ENCODE data around the gene SNX7. TPM values are rescaled to one million over a fixed set of nuclear protein-coding genes. Genes with fewer than 3 reads are reported as not detected.
A peak's percentile ranks its signal among the peaks of the same experiment; 100 is the strongest.

The SNX7 gene
- total RNA-seq, 1 experiment from 2014 or later = 22.8 TPM

- DNase-seq = peak; percentile 3
- no peaks in the 10 kb centered on the region for H3K9me3 Mint-ChIP-seq (ENCODE audit: low read depth, unreplicated experiment)
These were observed 99.8 kb downstream of the SNX7 start for GRCh38 chr1:98761219-98761865.

GRCh38 chr1:98763488-98764150, 102.1 kb downstream of the SNX7 start:
- CTCF ChIA-PET = no interaction called here
- TF ChIP-seq CTCF (IDR thresholded peaks at IDR 0.05; ENCODE audit: unreplicated experiment) = no peak
- no peaks in the 10 kb centered on the region for H3K9me3 Mint-ChIP-seq (ENCODE audit: low read depth, unreplicated experiment)
- no peaks in the 10 kb centered on the region for H3K4me1 Mint-ChIP-seq (ENCODE audit: low read depth, unreplicated experiment)
- H3K27me3 Mint-ChIP-seq (ENCODE audit: unreplicated experiment) = no peaks in the 10 kb centered on the region
- no TSS peak for BruUV-seq (replicated peaks)
- no peak overlapping the region for H3K4me3 Mint-ChIP-seq (ENCODE audit: low read depth, unreplicated experiment)
- no peak overlapping the region for H3K27ac Mint-ChIP-seq (ENCODE audit: unreplicated experiment)
- H3K36me3 Mint-ChIP-seq (ENCODE audit: insufficient read depth, unreplicated experiment) = no peaks in the 10 kb centered on the region
- intact Hi-C loops (cut with micrococcal nuclease; ENCODE audit: unreplicated experiment) = no loop called here
- no peak for DNase-seq

More at GRCh38 chr1:98761219-98761865, 99.8 kb downstream of the SNX7 start:
- H3K36me3 Mint-ChIP-seq (ENCODE audit: insufficient read depth, unreplicated experiment) = no peaks in the 10 kb centered on the region
- H3K4me3 Mint-ChIP-seq (ENCODE audit: low read depth, unreplicated experiment) = no peak overlapping the region
- TF ChIP-seq CTCF (IDR thresholded peaks at IDR 0.05; ENCODE audit: unreplicated experiment) = no peak
- BruUV-seq (replicated peaks) = no TSS peak
- no peaks in the 10 kb centered on the region for H3K4me1 Mint-ChIP-seq (ENCODE audit: low read depth, unreplicated experiment)
- intact Hi-C loops (cut with micrococcal nuclease; ENCODE audit: unreplicated experiment) = no loop called here
- CTCF ChIA-PET = interaction anchor here (0.6 to 1.1 kb wide), 3 partner anchors 12 to 55 kb away, joined by 3 to 6 read pairs (median 3); no protein-coding TSS in a partner anchor
- no peaks in the 10 kb centered on the region for H3K27me3 Mint-ChIP-seq (ENCODE audit: unreplicated experiment)
- H3K27ac Mint-ChIP-seq (ENCODE audit: unreplicated experiment) = no peak overlapping the region

GRCh38 chr1:98764485-98764884, 103.0 kb downstream of the SNX7 start:
- no TSS peak for BruUV-seq (replicated peaks)
- no peak overlapping the region for H3K4me3 Mint-ChIP-seq (ENCODE audit: low read depth, unreplicated experiment)
- TF ChIP-seq CTCF (IDR thresholded peaks at IDR 0.05; ENCODE audit: unreplicated experiment) = no peak
- CTCF ChIA-PET = no interaction called here
- H3K36me3 Mint-ChIP-seq (ENCODE audit: insufficient read depth, unreplicated experiment) = no peaks in the 10 kb centered on the region
- H3K4me1 Mint-ChIP-seq (ENCODE audit: low read depth, unreplicated experiment) = no peaks in the 10 kb centered on the region
- no peak overlapping the region for H3K27ac Mint-ChIP-seq (ENCODE audit: unreplicated experiment)
- no peaks in the 10 kb centered on the region for H3K27me3 Mint-ChIP-seq (ENCODE audit: unreplicated experiment)
- intact Hi-C loops (cut with micrococcal nuclease; ENCODE audit: unreplicated experiment) = no loop called here
- DNase-seq = no peak
- no peaks in the 10 kb centered on the region for H3K9me3 Mint-ChIP-seq (ENCODE audit: low read depth, unreplicated experiment)

GRCh38 chr1:98766255-98766654, 104.7 kb downstream of the SNX7 start:
- TF ChIP-seq CTCF (IDR thresholded peaks at IDR 0.05; ENCODE audit: unreplicated experiment) = no peak
- H3K27ac Mint-ChIP-seq (ENCODE audit: unreplicated experiment) = no peak overlapping the region
- CTCF ChIA-PET = no interaction called here
- no peak for DNase-seq
- no peaks in the 10 kb centered on the region for H3K36me3 Mint-ChIP-seq (ENCODE audit: insufficient read depth, unreplicated experiment)
- intact Hi-C loops (cut with micrococcal nuclease; ENCODE audit: unreplicated experiment) = no loop called here
- no peak overlapping the region for H3K4me3 Mint-ChIP-seq (ENCODE audit: low read depth, unreplicated experiment)
- H3K27me3 Mint-ChIP-seq (ENCODE audit: unreplicated experiment) = no peaks in the 10 kb centered on the region
- no peaks in the 10 kb centered on the region for H3K9me3 Mint-ChIP-seq (ENCODE audit: low read depth, unreplicated experiment)
- no peaks in the 10 kb centered on the region for H3K4me1 Mint-ChIP-seq (ENCODE audit: low read depth, unreplicated experiment)
- BruUV-seq (replicated peaks) = no TSS peak
